ENCODE results near the gene ITGA3.

Gene ITGA3

GRCh38 chr17:50125420-50125997, 69.6 kb downstream of the ITGA3 start:
- H3K36me3 ChIP-seq (ENCODE audit: insufficient read depth, low read length), result no peaks in the 10 kb centered on the region
- H3K4me2 ChIP-seq (ENCODE audit: low read depth, low read length, poor library complexity, severe bottlenecking), result no peak overlapping the region
- no peaks in the 10 kb centered on the region for H3K79me2 ChIP-seq (ENCODE audit: insufficient read depth, low read length)
- H3K9ac ChIP-seq (ENCODE audit: low read depth, low read length, poor library complexity, severe bottlenecking), result no peak overlapping the region
- no peaks in the 10 kb centered on the region for H3K9me3 ChIP-seq (ENCODE audit: insufficient read depth, low read depth, low read length)
- TF ChIP-seq, protein P1, sequence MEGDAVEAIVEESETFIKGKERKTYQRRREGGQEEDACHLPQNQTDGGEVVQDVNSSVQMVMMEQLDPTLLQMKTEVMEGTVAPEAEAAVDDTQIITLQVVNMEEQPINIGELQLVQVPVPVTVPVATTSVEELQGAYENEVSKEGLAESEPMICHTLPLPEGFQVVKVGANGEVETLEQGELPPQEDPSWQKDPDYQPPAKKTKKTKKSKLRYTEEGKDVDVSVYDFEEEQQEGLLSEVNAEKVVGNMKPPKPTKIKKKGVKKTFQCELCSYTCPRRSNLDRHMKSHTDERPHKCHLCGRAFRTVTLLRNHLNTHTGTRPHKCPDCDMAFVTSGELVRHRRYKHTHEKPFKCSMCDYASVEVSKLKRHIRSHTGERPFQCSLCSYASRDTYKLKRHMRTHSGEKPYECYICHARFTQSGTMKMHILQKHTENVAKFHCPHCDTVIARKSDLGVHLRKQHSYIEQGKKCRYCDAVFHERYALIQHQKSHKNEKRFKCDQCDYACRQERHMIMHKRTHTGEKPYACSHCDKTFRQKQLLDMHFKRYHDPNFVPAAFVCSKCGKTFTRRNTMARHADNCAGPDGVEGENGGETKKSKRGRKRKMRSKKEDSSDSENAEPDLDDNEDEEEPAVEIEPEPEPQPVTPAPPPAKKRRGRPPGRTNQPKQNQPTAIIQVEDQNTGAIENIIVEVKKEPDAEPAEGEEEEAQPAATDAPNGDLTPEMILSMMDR (conservative IDR thresholded peaks at IDR 0.05; ENCODE audit: low read length), result no peak
- no peak for TF ChIP-seq EZH2phosphoT487 (IDR thresholded peaks at IDR 0.05; ENCODE audit: borderline replicate concordance)
- H3K9me2 ChIP-seq (replicated peaks; ENCODE audit: low read depth, low read length), result no peaks in the 10 kb centered on the region
- H3K27me3 ChIP-seq (ENCODE audit: insufficient read depth, low read length, poor library complexity, severe bottlenecking), result no peaks in the 10 kb centered on the region
- H2AFZ ChIP-seq (ENCODE audit: low read length), result no peak overlapping the region
- H3F3A ChIP-seq (ENCODE audit: low read depth), result no peaks in the 10 kb centered on the region
- H3K4me1 ChIP-seq (ENCODE audit: insufficient read depth, low read length, poor library complexity, severe bottlenecking), result peaks cover 20% of the 10 kb centered on the region
- H4K20me1 ChIP-seq (ENCODE audit: insufficient read depth, low read length, poor library complexity, severe bottlenecking), result no peaks in the 10 kb centered on the region
- no peak overlapping the region for H3K4me3 ChIP-seq (ENCODE audit: low read length, poor library complexity, severe bottlenecking)

GRCh38 chr17:50127697-50128361, 71.9 kb downstream of the ITGA3 start:
- peak overlapping the region; percentile 62 for H3K4me2 ChIP-seq (ENCODE audit: low read depth, low read length, poor library complexity, severe bottlenecking)
- no peaks in the 10 kb centered on the region for H3K27me3 ChIP-seq (ENCODE audit: insufficient read depth, low read length, poor library complexity, severe bottlenecking)
- TF ChIP-seq EZH2phosphoT487 (IDR thresholded peaks at IDR 0.05; ENCODE audit: borderline replicate concordance), result no peak
- TF ChIP-seq, protein P1 (conservative IDR thresholded peaks at IDR 0.05; ENCODE audit: low read length), result no peak
- no peaks in the 10 kb centered on the region for H3K36me3 ChIP-seq (ENCODE audit: insufficient read depth, low read length)
- H3K9me2 ChIP-seq (replicated peaks; ENCODE audit: low read depth, low read length), result no peaks in the 10 kb centered on the region
- no peak overlapping the region for H2AFZ ChIP-seq (ENCODE audit: low read length)
- peaks cover 4% of the 10 kb centered on the region; the same call in 1 of the 2 replicates for H3F3A ChIP-seq (ENCODE audit: low read depth)
- no peak overlapping the region for H3K9ac ChIP-seq (ENCODE audit: low read depth, low read length, poor library complexity, severe bottlenecking)
- no peaks in the 10 kb centered on the region for H3K79me2 ChIP-seq (ENCODE audit: insufficient read depth, low read length)
- no peaks in the 10 kb centered on the region for H4K20me1 ChIP-seq (ENCODE audit: insufficient read depth, low read length, poor library complexity, severe bottlenecking)
- no peaks in the 10 kb centered on the region for H3K9me3 ChIP-seq (ENCODE audit: insufficient read depth, low read depth, low read length)
- H3K4me1 ChIP-seq (ENCODE audit: insufficient read depth, low read length, poor library complexity, severe bottlenecking), result peaks cover 23% of the 10 kb centered on the region
- H3K4me3 ChIP-seq (ENCODE audit: low read length, poor library complexity, severe bottlenecking), result peak overlapping the region; percentile 13

- H3K9me3 ChIP-seq (ENCODE audit: insufficient read depth, low read depth, low read length), result no peaks in the 10 kb centered on the region
- no peak overlapping the region for H3K9ac ChIP-seq (ENCODE audit: low read depth, low read length, poor library complexity, severe bottlenecking)
- peak overlapping the region; percentile 72 for H3K4me3 ChIP-seq (ENCODE audit: low read length, poor library complexity, severe bottlenecking)
- no peaks in the 10 kb centered on the region for H3K79me2 ChIP-seq (ENCODE audit: insufficient read depth, low read length)
- H3K36me3 ChIP-seq (ENCODE audit: insufficient read depth, low read length), result no peaks in the 10 kb centered on the region
- H3K27me3 ChIP-seq (ENCODE audit: insufficient read depth, low read length, poor library complexity, severe bottlenecking), result no peaks in the 10 kb centered on the region
- H3K9me2 ChIP-seq (replicated peaks; ENCODE audit: low read depth, low read length), result no peaks in the 10 kb centered on the region
- peaks cover 23% of the 10 kb centered on the region for H3K4me1 ChIP-seq (ENCODE audit: insufficient read depth, low read length, poor library complexity, severe bottlenecking)
- peaks cover 4% of the 10 kb centered on the region; the same call in 1 of the 2 replicates for H3F3A ChIP-seq (ENCODE audit: low read depth)
- no peaks in the 10 kb centered on the region for H4K20me1 ChIP-seq (ENCODE audit: insufficient read depth, low read length, poor library complexity, severe bottlenecking)
- no peak overlapping the region for H2AFZ ChIP-seq (ENCODE audit: low read length)
- H3K4me2 ChIP-seq (ENCODE audit: low read depth, low read length, poor library complexity, severe bottlenecking), result peak overlapping the region; percentile 76
- TF ChIP-seq, protein P1 (conservative IDR thresholded peaks at IDR 0.05; ENCODE audit: low read length), result no peak
- TF ChIP-seq EZH2phosphoT487 (IDR thresholded peaks at IDR 0.05; ENCODE audit: borderline replicate concordance), result no peak
Observed at GRCh38 chr17:50128441-50129352, 72.8 kb downstream of the ITGA3 start.
